PFSK-1 (cell line): Measurements from ENCODE around the gene HDGFL3.

Source experiments
- FOXP2 ChIP-seq: optimal IDR thresholded peaks from 2 replicates; pipeline ENCODE3; 2011; ENCODE audit warnings: borderline replicate concordance, control low read depth, inconsistent platforms; ENCODE audit not compliant: insufficient read depth; ENCODE audit errors: extremely low read length, extremely low read depth
- POLR2AphosphoS5 ChIP-seq: IDR thresholded peaks from 2 replicates; pipeline ENCODE4 v1.6.1; 2012; ENCODE audit warnings: low read depth, mild to moderate bottlenecking, control low read depth, low read length, moderate library complexity
- REST ChIP-seq, 2 experiments: IDR thresholded peaks; 2 replicates each; pipeline versions ENCODE4 v1.6.1 to v1.8.0; 2011 to 2012; ENCODE audit warnings: low read depth in 2 of 2, low read length in 2 of 2, control low read depth in 1 of 2, inconsistent platforms in 1 of 2, mild to moderate bottlenecking in 1 of 2, moderate library complexity in 1 of 2; ENCODE audit not compliant: insufficient read depth in 1 of 2
- SIN3A ChIP-seq: IDR thresholded peaks from 2 replicates; pipeline ENCODE4 v1.6.1; 2012; ENCODE audit warnings: mild to moderate bottlenecking, low read length, moderate library complexity, borderline replicate concordance; ENCODE audit not compliant: insufficient read depth
- TAF1 ChIP-seq: IDR thresholded peaks from 2 replicates; pipeline ENCODE4 v1.6.1; 2012; ENCODE audit warnings: low read length, control low read depth, borderline replicate concordance; ENCODE audit not compliant: insufficient read depth

The HDGFL3 gene

GRCh38 chr15:83112233-83112955 is 95.2 kb downstream of the HDGFL3 start:
- TF ChIP-seq TAF1, result no peak
- TF ChIP-seq POLR2AphosphoS5, result no peak
- TF ChIP-seq SIN3A, result no peak
- no peak for TF ChIP-seq REST (IDR thresholded peaks at IDR 0.05; ENCODE audit: insufficient read depth in 1 of 2, low read depth in 2 of 2, low read length in 2 of 2)

GRCh38 chr15:83111149-83111548 is 96.5 kb downstream of the HDGFL3 start:
- TF ChIP-seq FOXP2 (no peak), REST (IDR thresholded peaks at IDR 0.05; ENCODE audit: insufficient read depth in 1 of 2, low read depth in 2 of 2, low read length in 2 of 2) (no peak), TAF1 (no peak), POLR2AphosphoS5 (no peak), SIN3A (no peak)

DNA sequence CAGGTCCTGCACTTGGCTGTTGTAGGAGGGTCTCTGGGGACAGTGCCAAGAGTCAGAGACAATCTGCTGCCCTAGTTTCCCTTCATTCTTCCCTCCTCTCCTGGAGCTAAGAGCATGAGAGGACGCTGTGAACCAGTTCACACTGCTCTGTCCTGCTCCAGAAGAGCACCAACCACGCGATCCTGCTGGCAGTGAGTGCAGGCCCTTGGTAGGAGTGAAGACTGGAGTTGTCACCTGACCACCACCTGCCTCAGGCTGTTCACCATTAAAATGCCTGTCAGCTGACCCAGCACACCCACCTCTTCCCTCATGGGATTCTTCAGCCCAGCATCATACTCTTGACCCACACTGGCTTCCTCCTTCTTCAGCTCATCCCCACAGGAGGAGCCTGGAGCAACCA is 97.2 kb downstream of the HDGFL3 start:
- TF ChIP-seq SIN3A, result no peak
- no peak for TF ChIP-seq POLR2AphosphoS5
- TF ChIP-seq TAF1, result no peak
- no peak for TF ChIP-seq REST (IDR thresholded peaks at IDR 0.05; ENCODE audit: insufficient read depth in 1 of 2, low read depth in 2 of 2, low read length in 2 of 2)
- TF ChIP-seq FOXP2, result no peak

- TF ChIP-seq REST (IDR thresholded peaks at IDR 0.05; ENCODE audit: insufficient read depth in 1 of 2, low read depth in 2 of 2, low read length in 2 of 2) (no peak), SIN3A (no peak), TAF1 (no peak), FOXP2 (no peak), POLR2AphosphoS5 (no peak)
These were observed 98.1 kb downstream of the HDGFL3 start for GRCh38 chr15:83109532-83109931.
